ENCODE results near the gene NANOGP8.

NANOGP8 gene

GRCh38 chr15:35112346-35112745, 27.3 kb upstream of the NANOGP8 start:
- in situ Hi-C loops (cut with MboI; ENCODE audit: low sequenced_read_pairs, unreplicated experiment): no loop called here
- DNase-seq (ENCODE audit: low spot score): no peak
- no peak for TF ChIP-seq CTCF (IDR thresholded peaks at IDR 0.05; ENCODE audit: borderline replicate concordance, control extremely low read depth, extremely low read depth, insufficient read depth, missing control alignments)

GRCh38 chr15:35111861-35112260, 26.8 kb upstream of the NANOGP8 start:
- in situ Hi-C loops (cut with MboI; ENCODE audit: low sequenced_read_pairs, unreplicated experiment): no loop called here
- no peak for DNase-seq (ENCODE audit: low spot score)
- no peak for TF ChIP-seq CTCF (IDR thresholded peaks at IDR 0.05; ENCODE audit: borderline replicate concordance, control extremely low read depth, extremely low read depth, insufficient read depth, missing control alignments)

GRCh38 chr15:35108453-35108852, 23.4 kb upstream of the NANOGP8 start:
- TF ChIP-seq CTCF (IDR thresholded peaks at IDR 0.05; ENCODE audit: borderline replicate concordance, control extremely low read depth, extremely low read depth, insufficient read depth, missing control alignments): no peak
- DNase-seq (ENCODE audit: low spot score): no peak
- in situ Hi-C loops (cut with MboI; ENCODE audit: low sequenced_read_pairs, unreplicated experiment): no loop called here

- DNase-seq (ENCODE audit: low spot score): no peak
- in situ Hi-C loops (cut with MboI; ENCODE audit: low sequenced_read_pairs, unreplicated experiment): no loop called here
- TF ChIP-seq CTCF (IDR thresholded peaks at IDR 0.05; ENCODE audit: borderline replicate concordance, control extremely low read depth, extremely low read depth, insufficient read depth, missing control alignments): no peak
Observed at GRCh38 chr15:35107561-35107960, 22.5 kb upstream of the NANOGP8 start.

GRCh38 chr15:35107122-35107521, 22.0 kb upstream of the NANOGP8 start:
- in situ Hi-C loops (cut with MboI; ENCODE audit: low sequenced_read_pairs, unreplicated experiment): no loop called here
- TF ChIP-seq CTCF (IDR thresholded peaks at IDR 0.05; ENCODE audit: borderline replicate concordance, control extremely low read depth, extremely low read depth, insufficient read depth, missing control alignments): no peak
- no peak for DNase-seq (ENCODE audit: low spot score)

- no peak for TF ChIP-seq CTCF (IDR thresholded peaks at IDR 0.05; ENCODE audit: borderline replicate concordance, control extremely low read depth, extremely low read depth, insufficient read depth, missing control alignments)
- DNase-seq (ENCODE audit: low spot score): no peak
- in situ Hi-C loops (cut with MboI; ENCODE audit: low sequenced_read_pairs, unreplicated experiment): no loop called here
Observed at GRCh38 chr15:35104526-35105147, 19.5 kb upstream of the NANOGP8 start.

Data from GM13976 (cell line).